Measurements from ENCODE around the gene KERA. TPM values are rescaled to one million over a fixed set of nuclear protein-coding genes. Genes with fewer than 3 reads are reported as not detected.

Gene KERA
- total RNA-seq, 1 donor from 2014 or later: not detected

DNA sequence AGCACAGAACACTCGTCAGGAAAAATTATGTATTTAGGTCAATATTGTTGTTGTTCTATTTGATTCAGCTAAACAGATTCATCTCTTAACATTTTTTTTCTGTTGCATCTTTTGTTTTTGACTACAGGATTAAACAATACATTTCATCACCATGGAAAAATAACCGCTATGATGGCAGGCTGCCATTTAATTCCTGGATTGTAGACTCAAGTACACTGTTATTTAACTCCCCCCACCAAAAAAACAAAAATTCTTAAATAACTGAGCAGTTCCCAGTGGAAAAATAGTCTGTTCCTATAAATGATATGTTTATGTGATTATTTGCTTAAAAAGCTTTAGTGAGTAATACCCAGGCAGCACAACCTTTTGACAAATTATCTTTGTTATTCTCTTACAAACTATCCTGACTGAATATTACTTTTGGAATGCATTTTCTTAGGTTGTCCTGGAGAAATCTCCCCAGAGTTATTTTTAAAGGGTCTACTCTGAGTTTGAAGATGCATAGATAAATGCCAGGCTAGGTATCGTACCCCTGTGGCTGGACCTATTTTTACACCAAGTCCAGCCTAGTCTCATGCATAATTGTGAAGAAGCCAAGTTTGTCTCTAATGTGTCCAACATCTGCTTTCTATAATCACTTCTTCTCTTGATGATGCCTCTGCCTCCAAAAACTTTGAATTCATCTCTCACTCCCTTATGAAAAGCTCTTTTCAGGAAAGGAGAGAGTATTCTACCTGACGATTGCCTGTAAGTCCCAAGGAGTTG lies 3.7 kb downstream of the KERA start:
- Mint-ChIP-seq H3K4me1 (ENCODE audit: low read depth, unreplicated experiment) (no peaks in the 10 kb centered on the region), H3K27me3 (ENCODE audit: unreplicated experiment) (no peaks in the 10 kb centered on the region), H3K27ac (ENCODE audit: unreplicated experiment) (no peak overlapping the region), H3K36me3 (ENCODE audit: unreplicated experiment) (no peaks in the 10 kb centered on the region), H3K9me3 (ENCODE audit: unreplicated experiment) (no peaks in the 10 kb centered on the region), H3K4me3 (ENCODE audit: unreplicated experiment) (no peak overlapping the region)
- TF ChIP-seq, protein P1, sequence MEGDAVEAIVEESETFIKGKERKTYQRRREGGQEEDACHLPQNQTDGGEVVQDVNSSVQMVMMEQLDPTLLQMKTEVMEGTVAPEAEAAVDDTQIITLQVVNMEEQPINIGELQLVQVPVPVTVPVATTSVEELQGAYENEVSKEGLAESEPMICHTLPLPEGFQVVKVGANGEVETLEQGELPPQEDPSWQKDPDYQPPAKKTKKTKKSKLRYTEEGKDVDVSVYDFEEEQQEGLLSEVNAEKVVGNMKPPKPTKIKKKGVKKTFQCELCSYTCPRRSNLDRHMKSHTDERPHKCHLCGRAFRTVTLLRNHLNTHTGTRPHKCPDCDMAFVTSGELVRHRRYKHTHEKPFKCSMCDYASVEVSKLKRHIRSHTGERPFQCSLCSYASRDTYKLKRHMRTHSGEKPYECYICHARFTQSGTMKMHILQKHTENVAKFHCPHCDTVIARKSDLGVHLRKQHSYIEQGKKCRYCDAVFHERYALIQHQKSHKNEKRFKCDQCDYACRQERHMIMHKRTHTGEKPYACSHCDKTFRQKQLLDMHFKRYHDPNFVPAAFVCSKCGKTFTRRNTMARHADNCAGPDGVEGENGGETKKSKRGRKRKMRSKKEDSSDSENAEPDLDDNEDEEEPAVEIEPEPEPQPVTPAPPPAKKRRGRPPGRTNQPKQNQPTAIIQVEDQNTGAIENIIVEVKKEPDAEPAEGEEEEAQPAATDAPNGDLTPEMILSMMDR (IDR thresholded peaks at IDR 0.05; ENCODE audit: partially characterized antibody, unreplicated experiment): no peak
- DNase-seq: no peak

DNA sequence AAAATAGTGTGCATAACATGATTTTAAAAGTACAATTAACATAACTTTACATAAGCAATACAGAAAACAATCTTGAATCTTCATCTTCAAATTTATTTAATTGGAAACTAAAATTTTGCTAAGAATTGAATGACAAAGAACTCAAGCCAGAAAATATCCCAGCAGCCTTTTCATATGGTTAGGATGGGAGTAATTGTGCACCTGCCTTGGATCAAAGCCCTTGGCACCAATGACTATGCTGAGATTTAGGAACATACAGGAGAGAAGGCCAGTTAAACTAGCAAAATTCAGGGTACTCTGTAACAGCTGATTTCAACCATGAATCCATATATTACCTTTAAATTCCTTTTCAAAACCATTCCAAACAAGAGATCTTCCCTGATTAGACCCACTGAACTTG lies 5.8 kb downstream of the KERA start:
- H3K4me3 Mint-ChIP-seq (ENCODE audit: unreplicated experiment): no peak overlapping the region
- TF ChIP-seq, protein P1 (IDR thresholded peaks at IDR 0.05; ENCODE audit: partially characterized antibody, unreplicated experiment): no peak
- H3K27ac Mint-ChIP-seq (ENCODE audit: unreplicated experiment): no peak overlapping the region
- H3K4me1 Mint-ChIP-seq (ENCODE audit: low read depth, unreplicated experiment): no peaks in the 10 kb centered on the region
- no peaks in the 10 kb centered on the region for H3K9me3 Mint-ChIP-seq (ENCODE audit: unreplicated experiment)
- H3K36me3 Mint-ChIP-seq (ENCODE audit: unreplicated experiment): no peaks in the 10 kb centered on the region
- H3K27me3 Mint-ChIP-seq (ENCODE audit: unreplicated experiment): no peaks in the 10 kb centered on the region
- no peak for DNase-seq

DNA sequence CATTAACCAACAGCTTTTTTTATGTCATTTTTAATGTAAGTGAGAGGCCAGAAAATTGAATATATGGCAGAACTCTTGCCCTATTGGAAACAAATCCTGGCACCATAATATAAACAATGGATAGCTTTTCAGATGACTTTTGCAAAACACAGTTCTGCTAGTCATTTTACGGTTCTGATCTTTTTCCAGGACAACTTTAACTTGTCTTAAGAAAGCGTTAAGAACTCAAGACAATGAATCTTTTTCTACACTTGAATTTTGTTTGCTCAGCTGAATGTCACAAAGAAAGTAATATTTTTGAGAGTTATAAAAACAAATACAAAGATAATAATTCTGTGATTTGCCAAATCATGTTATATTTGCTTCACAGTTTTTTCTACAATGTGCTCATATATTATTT lies 13.2 kb downstream of the KERA start:
- Mint-ChIP-seq H3K27ac (ENCODE audit: unreplicated experiment) (no peak overlapping the region), H3K27me3 (ENCODE audit: unreplicated experiment) (no peaks in the 10 kb centered on the region), H3K4me1 (ENCODE audit: low read depth, unreplicated experiment) (peaks cover 8% of the 10 kb centered on the region), H3K4me3 (ENCODE audit: unreplicated experiment) (no peak overlapping the region), H3K36me3 (ENCODE audit: unreplicated experiment) (no peaks in the 10 kb centered on the region), H3K9me3 (ENCODE audit: unreplicated experiment) (no peaks in the 10 kb centered on the region)
- no peak for DNase-seq
- TF ChIP-seq, protein P1 (IDR thresholded peaks at IDR 0.05; ENCODE audit: partially characterized antibody, unreplicated experiment): no peak

DNA sequence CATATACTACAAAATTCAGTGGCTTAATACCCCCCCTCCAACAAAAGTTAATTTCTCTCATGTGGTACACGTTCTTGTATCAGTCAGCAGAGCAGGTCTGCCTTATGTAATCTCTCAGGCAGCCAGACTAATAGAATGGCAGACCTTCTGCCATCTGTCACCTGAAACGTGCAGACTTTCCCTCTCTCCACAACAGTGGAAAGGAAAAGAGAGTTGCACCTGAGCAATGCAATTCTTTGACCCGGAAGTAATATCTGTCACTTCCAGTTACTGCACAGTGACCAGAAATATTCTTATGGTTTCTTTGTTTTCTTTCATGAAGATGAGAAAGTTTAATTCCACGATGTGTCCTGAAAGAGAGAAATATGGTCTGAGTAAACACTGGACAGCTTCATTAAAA lies 14.4 kb downstream of the KERA start:
- H3K4me3 Mint-ChIP-seq (ENCODE audit: unreplicated experiment): no peak overlapping the region
- H3K9me3 Mint-ChIP-seq (ENCODE audit: unreplicated experiment): no peaks in the 10 kb centered on the region
- peak overlapping the region; percentile 39 for H3K27ac Mint-ChIP-seq (ENCODE audit: unreplicated experiment)
- no peaks in the 10 kb centered on the region for H3K27me3 Mint-ChIP-seq (ENCODE audit: unreplicated experiment)
- H3K4me1 Mint-ChIP-seq (ENCODE audit: low read depth, unreplicated experiment): peaks cover 8% of the 10 kb centered on the region
- no peaks in the 10 kb centered on the region for H3K36me3 Mint-ChIP-seq (ENCODE audit: unreplicated experiment)
- TF ChIP-seq, protein P1 (IDR thresholded peaks at IDR 0.05; ENCODE audit: partially characterized antibody, unreplicated experiment): no peak
- no peak for DNase-seq

DNA sequence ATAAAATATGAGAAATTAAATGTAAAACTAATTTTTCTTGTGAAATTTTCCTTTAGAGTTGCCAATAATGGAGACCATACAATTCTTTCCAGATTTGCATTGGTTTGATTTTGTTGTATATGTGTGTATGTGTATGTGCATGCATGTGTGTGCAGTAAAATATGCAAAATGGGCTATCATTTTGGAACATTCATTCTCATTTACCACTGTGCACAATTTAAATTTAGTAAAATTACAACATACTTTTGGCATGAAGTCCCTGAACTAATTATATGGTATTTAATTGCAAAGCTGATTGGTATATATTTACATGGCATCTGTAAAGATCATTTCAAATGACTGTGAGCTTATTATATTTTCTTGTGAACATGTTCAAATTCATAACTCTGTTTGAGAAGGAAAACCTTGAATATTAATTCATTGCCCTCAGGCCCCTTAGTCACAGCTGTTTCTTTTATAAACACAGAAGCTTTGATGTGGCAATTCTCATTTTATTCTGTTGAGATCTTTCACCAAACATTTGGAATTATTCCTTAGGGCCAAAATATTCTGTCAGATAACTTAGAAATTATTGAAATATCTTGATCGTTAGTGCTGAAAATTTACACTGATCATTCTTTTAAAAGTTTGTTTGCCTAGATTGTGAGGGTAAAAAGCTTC lies 17.6 kb downstream of the KERA start:
- no peaks in the 10 kb centered on the region for H3K27me3 Mint-ChIP-seq (ENCODE audit: unreplicated experiment)
- H3K9me3 Mint-ChIP-seq (ENCODE audit: unreplicated experiment): peaks cover 2% of the 10 kb centered on the region
- TF ChIP-seq, protein P1 (IDR thresholded peaks at IDR 0.05; ENCODE audit: partially characterized antibody, unreplicated experiment): no peak
- peaks cover 8% of the 10 kb centered on the region for H3K4me1 Mint-ChIP-seq (ENCODE audit: low read depth, unreplicated experiment)
- no peak overlapping the region for H3K4me3 Mint-ChIP-seq (ENCODE audit: unreplicated experiment)
- no peak overlapping the region for H3K27ac Mint-ChIP-seq (ENCODE audit: unreplicated experiment)
- no peak for DNase-seq
- no peaks in the 10 kb centered on the region for H3K36me3 Mint-ChIP-seq (ENCODE audit: unreplicated experiment)

Data from glutamatergic neuron (in vitro differentiated cells).